Measurements from ENCODE around the gene PMPCA. TPM values are rescaled to one million over a fixed set of nuclear protein-coding genes. Genes with fewer than 3 reads are reported as not detected.

Gene PMPCA
- total RNA-seq, 1 experiment from 2014 or later: 94.5 TPM

- no peaks in the 10 kb centered on the region for H3K9me3 Mint-ChIP-seq
- Histone ChIP-seq H2BK5ac (ENCODE audit: insufficient read length, low read length) (no peak overlapping the region), H4K91ac (ENCODE audit: insufficient read length, low read depth, low read length) (no peak overlapping the region), H3K9ac (ENCODE audit: extremely low read depth, insufficient read length, low read length) (no peak overlapping the region), H2BK20ac (ENCODE audit: low read depth, low read length, poor library complexity, severe bottlenecking) (no peak overlapping the region), H3K79me1 (ENCODE audit: insufficient read depth, low read depth, low read length, poor library complexity, severe bottlenecking) (peaks cover 29% of the 10 kb centered on the region), H2AFZ (ENCODE audit: low read length) (no peak overlapping the region), H3K14ac (ENCODE audit: insufficient read depth, low read length) (no peak overlapping the region), H2AK5ac (ENCODE audit: insufficient read length, low read length) (no peak overlapping the region), H4K20me1 (ENCODE audit: control insufficient read depth, insufficient read depth, insufficient read length) (no peaks in the 10 kb centered on the region), H3K18ac (ENCODE audit: insufficient read length, low read depth, low read length) (no peak overlapping the region), H2BK12ac (ENCODE audit: insufficient read length, low read depth, low read length) (no peak overlapping the region), H2BK120ac (ENCODE audit: low read depth, low read length, poor library complexity, severe bottlenecking) (no peak overlapping the region), H3K4me2 (ENCODE audit: insufficient read depth, insufficient read length, low read length) (no peak overlapping the region), H3K23ac (ENCODE audit: insufficient read length, low read depth, low read length) (no peak overlapping the region), H4K8ac (replicated peaks; ENCODE audit: insufficient read length, low read depth, low read length) (no peak overlapping the region), H3K23me2 (ENCODE audit: insufficient read length, low read depth, low read length, poor library complexity, severe bottlenecking) (no peaks in the 10 kb centered on the region), H2BK15ac (ENCODE audit: low read depth, low read length) (no peak overlapping the region), H3T11ph (ENCODE audit: low read length) (no peak overlapping the region), H3K27ac (ENCODE audit: insufficient read length, low read depth, low read length) (no peak overlapping the region), H3K4ac (ENCODE audit: low read depth, low read length) (no peak overlapping the region), H3K27me3 (ENCODE audit: insufficient read depth, low read length) (no peaks in the 10 kb centered on the region), H4K5ac (ENCODE audit: insufficient read length, low read depth, low read length) (no peak overlapping the region), H3K4me1 (ENCODE audit: insufficient read depth, low read length) (no peaks in the 10 kb centered on the region), H3K56ac (ENCODE audit: insufficient read length, low read depth, low read length) (no peak overlapping the region), H3K79me2 (ENCODE audit: insufficient read depth, low read length) (peaks cover 22% of the 10 kb centered on the region; the same call in 1 of the 2 replicates), H3K9me3 (ENCODE audit: control insufficient read depth, low read depth, low read length) (no peaks in the 10 kb centered on the region)
- H3K4me1 Mint-ChIP-seq: no peaks in the 10 kb centered on the region
- no peak overlapping the region for H3K27ac Mint-ChIP-seq
- H3K27me3 Mint-ChIP-seq (ENCODE audit: low read depth): no peaks in the 10 kb centered on the region
- no peak overlapping the region; a peak in 1 of 5 replicates for H3K4me3 Mint-ChIP-seq
- peaks cover 37 to 89% (median 81%) of the 10 kb centered on the region in 3 experiments; a peak in 6 of 7 replicates for H3K36me3 Mint-ChIP-seq (ENCODE audit: insufficient read depth in 1 of 3, low read depth in 3 of 3)
- DNase-seq: no peak
- WGBS (ENCODE audit: extremely low coverage, insufficient read length, low lambda C conversion rate): no CpG with 5 or more reads among the region's 28 CpGs
- TF ChIP-seq CTCF (conservative IDR thresholded peaks at IDR 0.05): no peak
Observed at GRCh38 chr9:136472640-136473353, 62.3 kb downstream of the PMPCA start.
